HG02678 (cell line): Measurements from ENCODE around the gene WDFY2.
"Not testable (repeated sequence)": the region's sequence is repeated elsewhere in the genome, so short reads cannot be mapped to it uniquely, and the experiment has no call there.

ENCODE experiments used
- ATAC-seq: cut with Tn5 transposase; IDR thresholded peaks from one replicate; pipeline ENCODE4 v1.9.1; 2021; ENCODE audit warnings: mild to moderate bottlenecking, moderate library complexity; ENCODE audit not compliant: unreplicated experiment

Gene WDFY2

GRCh38 chr13:51583875-51584730 is at the start of gene WDFY2:
Gene WDFY2, plus strand, starts transcription at chr13:51584462. Its CDS starts 226 bp downstream, at chr13:51584688.
- peak; percentile 76 for ATAC-seq

GRCh38 chr13:51538591-51539179 is 45.6 kb upstream of the WDFY2 start:
- ATAC-seq, result no peak

GRCh38 chr13:51539887-51540286 is 44.4 kb upstream of the WDFY2 start:
- ATAC-seq, result no peak

- ATAC-seq, result no peak
These were observed 43.2 kb upstream of the WDFY2 start for GRCh38 chr13:51541037-51541436.

- ATAC-seq, result no peak
These were observed 42.4 kb upstream of the WDFY2 start for GRCh38 chr13:51541809-51542258.

GRCh38 chr13:51542346-51543242 is 41.7 kb upstream of the WDFY2 start:
- no peak for ATAC-seq

- not testable (repeated sequence) for ATAC-seq
These were observed 38.8 kb upstream of the WDFY2 start for GRCh38 chr13:51545446-51545845.

GRCh38 chr13:51547425-51548176 is 36.7 kb upstream of the WDFY2 start:
- no peak for ATAC-seq

GRCh38 chr13:51549050-51549449 is 35.2 kb upstream of the WDFY2 start:
- peak; percentile 67 for ATAC-seq

- ATAC-seq, result no peak
These were observed 34.7 kb upstream of the WDFY2 start for GRCh38 chr13:51549593-51549992.

- no peak for ATAC-seq
These were observed 34.1 kb upstream of the WDFY2 start for GRCh38 chr13:51550151-51550550.

GRCh38 chr13:51551416-51551815 is 32.8 kb upstream of the WDFY2 start:
- ATAC-seq, result no peak

- no peak for ATAC-seq
These were observed 32.2 kb upstream of the WDFY2 start for GRCh38 chr13:51552027-51552426.

GRCh38 chr13:51553531-51553930 is 30.7 kb upstream of the WDFY2 start:
- ATAC-seq, result no peak

GRCh38 chr13:51556740-51557139 is 27.5 kb upstream of the WDFY2 start:
- no peak for ATAC-seq

GRCh38 chr13:51557438-51557837 is 26.8 kb upstream of the WDFY2 start:
- no peak for ATAC-seq

- ATAC-seq, result no peak
These were observed 26.2 kb upstream of the WDFY2 start for GRCh38 chr13:51557875-51558612.

GRCh38 chr13:51559946-51560735 is 24.1 kb upstream of the WDFY2 start:
- ATAC-seq, result no peak
